ENCODE data around the gene DIDO1. TPM values are rescaled to one million over a fixed set of nuclear protein-coding genes. Genes with fewer than 3 reads are reported as not detected.
A peak's percentile ranks its signal among the peaks of the same experiment; 100 is the strongest.

DIDO1 gene
- total RNA-seq, 1 experiment from 2014 or later: 42.9 TPM

- no peaks in the 10 kb centered on the region for H3K9me3 ChIP-seq (replicated peaks)
- H3K27me3 ChIP-seq (replicated peaks): no peaks in the 10 kb centered on the region
- no peak overlapping the region for H3K4me3 ChIP-seq
- no peak for DNase-seq (ENCODE audit: low read depth in 1 of 2, low spot score in 2 of 2)
- no peak overlapping the region for H3K27ac ChIP-seq
- peaks cover 89% of the 10 kb centered on the region for H3K36me3 ChIP-seq
- peaks cover 15% of the 10 kb centered on the region for H3K4me1 ChIP-seq (replicated peaks)
Observed at GRCh38 chr20:62889411-62889810, 36.9 kb downstream of the DIDO1 start.

GRCh38 chr20:62888910-62889309, 37.4 kb downstream of the DIDO1 start:
- Histone ChIP-seq H3K4me3 (no peak overlapping the region), H3K27ac (no peak overlapping the region), H3K4me1 (replicated peaks) (peaks cover 15% of the 10 kb centered on the region), H3K27me3 (replicated peaks) (no peaks in the 10 kb centered on the region), H3K36me3 (peaks cover 84% of the 10 kb centered on the region), H3K9me3 (replicated peaks) (no peaks in the 10 kb centered on the region)
- no peak for DNase-seq (ENCODE audit: low read depth in 1 of 2, low spot score in 2 of 2)

GRCh38 chr20:62888406-62888805, 37.9 kb downstream of the DIDO1 start:
- peaks cover 79% of the 10 kb centered on the region for H3K36me3 ChIP-seq
- no peak for DNase-seq (ENCODE audit: low read depth in 1 of 2, low spot score in 2 of 2)
- no peak overlapping the region for H3K4me3 ChIP-seq
- peaks cover 15% of the 10 kb centered on the region for H3K4me1 ChIP-seq (replicated peaks)
- no peak overlapping the region for H3K27ac ChIP-seq
- H3K27me3 ChIP-seq (replicated peaks): no peaks in the 10 kb centered on the region
- no peaks in the 10 kb centered on the region for H3K9me3 ChIP-seq (replicated peaks)

- H3K27ac ChIP-seq: no peak overlapping the region
- DNase-seq (ENCODE audit: low read depth in 1 of 2, low spot score in 2 of 2): no peak
Observed at GRCh38 chr20:62887860-62888239, 38.5 kb downstream of the DIDO1 start.

GRCh38 chr20:62887152-62887859, 39.0 kb downstream of the DIDO1 start:
- Histone ChIP-seq H3K4me3 (no peak overlapping the region), H3K27ac (no peak overlapping the region), H3K4me1 (replicated peaks) (peaks cover 15% of the 10 kb centered on the region), H3K9me3 (replicated peaks) (no peaks in the 10 kb centered on the region), H3K36me3 (peaks cover 68% of the 10 kb centered on the region), H3K27me3 (replicated peaks) (no peaks in the 10 kb centered on the region)
- peak; percentile 55 to 85 for DNase-seq (ENCODE audit: low read depth in 1 of 2, low spot score in 2 of 2)

More at GRCh38 chr20:62887860-62888239, 38.5 kb downstream of the DIDO1 start:
- Histone ChIP-seq H3K9me3 (replicated peaks) (no peaks in the 10 kb centered on the region), H3K4me1 (replicated peaks) (peaks cover 15% of the 10 kb centered on the region), H3K27me3 (replicated peaks) (no peaks in the 10 kb centered on the region), H3K36me3 (peaks cover 74% of the 10 kb centered on the region), H3K4me3 (no peak overlapping the region)

GRCh38 chr20:62886709-62887058, 39.6 kb downstream of the DIDO1 start:
- no peak for DNase-seq (ENCODE audit: low read depth in 1 of 2, low spot score in 2 of 2)
- Histone ChIP-seq H3K4me1 (replicated peaks) (peaks cover 15% of the 10 kb centered on the region), H3K4me3 (no peak overlapping the region), H3K27me3 (replicated peaks) (no peaks in the 10 kb centered on the region), H3K27ac (no peak overlapping the region), H3K9me3 (replicated peaks) (no peaks in the 10 kb centered on the region), H3K36me3 (peaks cover 63% of the 10 kb centered on the region)

GRCh38 chr20:62885896-62886708, 40.2 kb downstream of the DIDO1 start:
- Histone ChIP-seq H3K27me3 (replicated peaks) (no peaks in the 10 kb centered on the region), H3K4me1 (replicated peaks) (peaks cover 15% of the 10 kb centered on the region), H3K4me3 (no peak overlapping the region), H3K36me3 (peaks cover 63% of the 10 kb centered on the region), H3K9me3 (replicated peaks) (no peaks in the 10 kb centered on the region), H3K27ac (no peak overlapping the region)
- DNase-seq (ENCODE audit: low read depth in 1 of 2, low spot score in 2 of 2): no peak

GRCh38 chr20:62885046-62885895, 41.0 kb downstream of the DIDO1 start:
- no peaks in the 10 kb centered on the region for H3K27me3 ChIP-seq (replicated peaks)
- H3K27ac ChIP-seq: no peak overlapping the region
- H3K4me3 ChIP-seq: no peak overlapping the region
- H3K4me1 ChIP-seq (replicated peaks): peaks cover 15% of the 10 kb centered on the region
- no peak for DNase-seq (ENCODE audit: low read depth in 1 of 2, low spot score in 2 of 2)
- no peaks in the 10 kb centered on the region for H3K9me3 ChIP-seq (replicated peaks)
- H3K36me3 ChIP-seq: peaks cover 63% of the 10 kb centered on the region

- Histone ChIP-seq H3K27ac (no peak overlapping the region), H3K4me1 (replicated peaks) (peaks cover 15% of the 10 kb centered on the region), H3K27me3 (replicated peaks) (no peaks in the 10 kb centered on the region), H3K9me3 (replicated peaks) (no peaks in the 10 kb centered on the region), H3K4me3 (no peak overlapping the region), H3K36me3 (peaks cover 56% of the 10 kb centered on the region)
- no peak for DNase-seq (ENCODE audit: low read depth in 1 of 2, low spot score in 2 of 2)
Observed at GRCh38 chr20:62884556-62884955, 41.7 kb downstream of the DIDO1 start.

GRCh38 chr20:62882426-62882825, 43.9 kb downstream of the DIDO1 start:
- DNase-seq (ENCODE audit: low read depth in 1 of 2, low spot score in 2 of 2): no peak
- Histone ChIP-seq H3K27ac (no peak overlapping the region), H3K27me3 (replicated peaks) (no peaks in the 10 kb centered on the region), H3K4me1 (replicated peaks) (peaks cover 6% of the 10 kb centered on the region), H3K9me3 (replicated peaks) (no peaks in the 10 kb centered on the region), H3K4me3 (no peak overlapping the region), H3K36me3 (peaks cover 36% of the 10 kb centered on the region)

GRCh38 chr20:62881662-62882395, 44.5 kb downstream of the DIDO1 start:
- peaks cover 30% of the 10 kb centered on the region for H3K36me3 ChIP-seq
- no peak for DNase-seq (ENCODE audit: low read depth in 1 of 2, low spot score in 2 of 2)
- H3K4me3 ChIP-seq: no peak overlapping the region
- no peaks in the 10 kb centered on the region for H3K9me3 ChIP-seq (replicated peaks)
- H3K27ac ChIP-seq: no peak overlapping the region
- H3K27me3 ChIP-seq (replicated peaks): no peaks in the 10 kb centered on the region
- peaks cover under 1% of the 10 kb centered on the region for H3K4me1 ChIP-seq (replicated peaks)

- no peaks in the 10 kb centered on the region for H3K27me3 ChIP-seq (replicated peaks)
- no peak overlapping the region for H3K27ac ChIP-seq
- H3K9me3 ChIP-seq (replicated peaks): no peaks in the 10 kb centered on the region
- no peak for DNase-seq (ENCODE audit: low read depth in 1 of 2, low spot score in 2 of 2)
- H3K36me3 ChIP-seq: peaks cover 23% of the 10 kb centered on the region
- H3K4me3 ChIP-seq: no peak overlapping the region
- H3K4me1 ChIP-seq (replicated peaks): no peaks in the 10 kb centered on the region
Observed at GRCh38 chr20:62880935-62881661, 45.2 kb downstream of the DIDO1 start.
